Uterus (tissue), 2 donors: Measurements from ENCODE around the gene VIT.

ENCODE experiments used
- POLR2A ChIP-seq, 2 donors: fragments of 450-650 bp; IDR thresholded peaks; one replicate each; pipeline ENCODE4 v1.6.1; 2016; ENCODE audit warnings: antibody characterized with exemption in 2 of 2, mild to moderate bottlenecking in 1 of 2, moderate library complexity in 1 of 2
- TF ChIP-seq, protein P1 (sequence below), 4 experiments: fragments of 200-600 bp in 2 of 4; fragments of 450-650 bp in 2 of 4; sonication (generic) in 2 of 4; IDR thresholded peaks; one replicate each; pipeline ENCODE4 v1.5.1; 2016 to 2019; ENCODE audit warnings: antibody characterized with exemption in 4 of 4, mild to moderate bottlenecking in 2 of 4, moderate library complexity in 1 of 4

- TF ChIP-seq POLR2A (IDR thresholded peaks at IDR 0.05), result no peak
- TF ChIP-seq, protein P1, sequence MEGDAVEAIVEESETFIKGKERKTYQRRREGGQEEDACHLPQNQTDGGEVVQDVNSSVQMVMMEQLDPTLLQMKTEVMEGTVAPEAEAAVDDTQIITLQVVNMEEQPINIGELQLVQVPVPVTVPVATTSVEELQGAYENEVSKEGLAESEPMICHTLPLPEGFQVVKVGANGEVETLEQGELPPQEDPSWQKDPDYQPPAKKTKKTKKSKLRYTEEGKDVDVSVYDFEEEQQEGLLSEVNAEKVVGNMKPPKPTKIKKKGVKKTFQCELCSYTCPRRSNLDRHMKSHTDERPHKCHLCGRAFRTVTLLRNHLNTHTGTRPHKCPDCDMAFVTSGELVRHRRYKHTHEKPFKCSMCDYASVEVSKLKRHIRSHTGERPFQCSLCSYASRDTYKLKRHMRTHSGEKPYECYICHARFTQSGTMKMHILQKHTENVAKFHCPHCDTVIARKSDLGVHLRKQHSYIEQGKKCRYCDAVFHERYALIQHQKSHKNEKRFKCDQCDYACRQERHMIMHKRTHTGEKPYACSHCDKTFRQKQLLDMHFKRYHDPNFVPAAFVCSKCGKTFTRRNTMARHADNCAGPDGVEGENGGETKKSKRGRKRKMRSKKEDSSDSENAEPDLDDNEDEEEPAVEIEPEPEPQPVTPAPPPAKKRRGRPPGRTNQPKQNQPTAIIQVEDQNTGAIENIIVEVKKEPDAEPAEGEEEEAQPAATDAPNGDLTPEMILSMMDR (IDR thresholded peaks at IDR 0.05), result no peak
These were observed 38.8 kb upstream of the VIT start for GRCh38 chr2:36657703-36658102.
